ENCODE results near the gene STUM. TPM values are rescaled to one million over a fixed set of nuclear protein-coding genes. Genes with fewer than 3 reads are reported as not detected.

The STUM gene
- total RNA-seq, 4 donors from 2014 or later = 0.92 to 1.9 (median 1.0) TPM

- Histone ChIP-seq H3K36me3 (no peaks in the 10 kb centered on the region), H3K9me3 (no peaks in the 10 kb centered on the region), H3K27ac (no peak overlapping the region), H3K4me3 (no peak overlapping the region), H3K27me3 (no peaks in the 10 kb centered on the region), H3K4me1 (peaks cover 0 to 5% of the 10 kb centered on the region in 2 donors)
- ATAC-seq (no peak), DNase-seq (no peak)
- intact Hi-C loops (cut with DNase I; ENCODE audit: low total_unique reads) = no loop called here
- TF ChIP-seq CTCF (IDR thresholded peaks at IDR 0.05 in 4 of 5, conservative IDR thresholded peaks at IDR 0.05 in 1 of 5) (no peak), POLR2A (IDR thresholded peaks at IDR 0.05) (no peak)
- in situ Hi-C loops (cut with MboI; ENCODE audit: low sequenced_read_pairs in 4 of 4) = no loop called here
Measured at GRCh38 chr1:226586650-226587422, 38.3 kb downstream of the STUM start.

GRCh38 chr1:226588484-226588883 lies 39.9 kb downstream of the STUM start:
- TF ChIP-seq CTCF (IDR thresholded peaks at IDR 0.05 in 4 of 5, conservative IDR thresholded peaks at IDR 0.05 in 1 of 5) (no peak), POLR2A (IDR thresholded peaks at IDR 0.05) (no peak)
- Histone ChIP-seq H3K27ac (peak overlapping the region; percentile 31 to 50 (median 44)), H3K9me3 (no peaks in the 10 kb centered on the region), H3K4me3 (no peak overlapping the region), H3K27me3 (no peaks in the 10 kb centered on the region), H3K4me1 (peaks cover 0 to 5% of the 10 kb centered on the region in 2 donors), H3K36me3 (no peaks in the 10 kb centered on the region)
- DNase-seq (no peak), ATAC-seq (peak; percentile 55 to 62)
- intact Hi-C loops (cut with DNase I; ENCODE audit: low total_unique reads) (no loop called here), in situ Hi-C loops (cut with MboI; ENCODE audit: low sequenced_read_pairs in 4 of 4) (no loop called here)

- ATAC-seq = no peak
- no peaks in the 10 kb centered on the region for H3K36me3 ChIP-seq
- H3K9me3 ChIP-seq = no peaks in the 10 kb centered on the region
- in situ Hi-C loops (cut with MboI; ENCODE audit: low sequenced_read_pairs in 4 of 4) = no loop called here
- no peaks in the 10 kb centered on the region for H3K27me3 ChIP-seq
- DNase-seq = no peak
- TF ChIP-seq POLR2A (IDR thresholded peaks at IDR 0.05) = no peak
- TF ChIP-seq CTCF (IDR thresholded peaks at IDR 0.05 in 4 of 5, conservative IDR thresholded peaks at IDR 0.05 in 1 of 5) = no peak
- intact Hi-C loops (cut with DNase I; ENCODE audit: low total_unique reads) = no loop called here
- no peak overlapping the region for H3K4me3 ChIP-seq
- peak overlapping the region; percentile 31 to 50 (median 44) for H3K27ac ChIP-seq
- peaks cover 0 to 5% of the 10 kb centered on the region in 2 donors for H3K4me1 ChIP-seq
Measured at GRCh38 chr1:226589008-226589733, 40.6 kb downstream of the STUM start.

- in situ Hi-C loops (cut with MboI; ENCODE audit: low sequenced_read_pairs in 4 of 4) (no loop called here), intact Hi-C loops (cut with DNase I; ENCODE audit: low total_unique reads) (no loop called here)
- no peak for DNase-seq
Measured at GRCh38 chr1:226590614-226591013, 42.0 kb downstream of the STUM start.

More at GRCh38 chr1:226590614-226591013, 42.0 kb downstream of the STUM start:
- Histone ChIP-seq H3K27ac (no peak overlapping the region), H3K9me3 (no peaks in the 10 kb centered on the region), H3K36me3 (no peaks in the 10 kb centered on the region), H3K4me3 (no peak overlapping the region), H3K4me1 (peaks cover 0 to 5% of the 10 kb centered on the region in 2 donors), H3K27me3 (no peaks in the 10 kb centered on the region)
- no peak for TF ChIP-seq POLR2A (IDR thresholded peaks at IDR 0.05)
- TF ChIP-seq CTCF (IDR thresholded peaks at IDR 0.05 in 4 of 5, conservative IDR thresholded peaks at IDR 0.05 in 1 of 5) = no peak
- no peak for ATAC-seq

All from gastrocnemius medialis (tissue), 4 donors.